GM12878 (cell line): ENCODE measurements around the gene JAML. TPM values are rescaled to one million over a fixed set of nuclear protein-coding genes. Genes with fewer than 3 reads are reported as not detected.

ENCODE experiments used
- ATAC-seq: fragments of 200-7000 bp; cut with Tn5 transposase; 3 replicates; pipeline ENCODE4 v1.9.1; 2020; ENCODE audit warnings: mild to moderate bottlenecking, moderate library complexity
- BruUV-seq: library from RNA; stranded (reverse); fragments of 400-500 nt; replicated peaks from 2 replicates; lab custom pipeline; 2021; lab: Mats Ljungman, UMichigan
- CTCF ChIA-PET: fragments of 300-600 bp; sonication (Branson Sonifier 250); formaldehyde crosslinking; extraction: SDS; loops from one replicate; lab custom pipeline; 2021; ENCODE audit warnings: inconsistent platforms; lab: Yijun Ruan, JAX
- POLR2A ChIA-PET: fragments of 350-600 bp; formaldehyde crosslinking; extraction: SDS; loops from one replicate; lab custom pipeline; 2021; ENCODE audit warnings: inconsistent platforms; lab: Charles Lee
- RAD21 ChIA-PET: fragments of 300-600 bp; sonication (Branson Sonifier 250); formaldehyde crosslinking; loops from one replicate; lab custom pipeline; 2023; ENCODE audit warnings: antibody characterized with exemption; ENCODE audit not compliant: unreplicated experiment; lab: Charles Lee
- SMC1A ChIA-PET: fragments of 300-600 bp; sonication (Branson Sonifier 250); formaldehyde crosslinking; loops from one replicate; lab custom pipeline; 2023; ENCODE audit not compliant: unreplicated experiment, uncharacterized antibody; lab: Charles Lee
- DNase-seq: peaks from one replicate; pipeline ENCODE4 v3.0.0-alpha.2; 2011; ENCODE audit warnings: low read depth, low spot score
- FAIRE-seq: peaks from 3 replicates; lab custom pipeline; 2011; peaks lifted over from hg19 to GRCh38; lab: Jason Lieb, UNC
- H2AFZ ChIP-seq: 2 replicates; pipeline ENCODE4 v1.6.0; 2011; ENCODE audit warnings: low read depth, low read length, control low read depth; ENCODE audit not compliant: control insufficient read depth
- H3K27ac ChIP-seq: 2 replicates; pipeline ENCODE4 v1.5.1; 2011; ENCODE audit warnings: control low read depth; ENCODE audit not compliant: control insufficient read depth, insufficient read depth
- H3K27me3 ChIP-seq, 2 experiments: replicated peaks in 1 of 2; 2 replicates each; pipeline versions ENCODE4 v1.6.0 to v1.6.1; 2011; ENCODE audit warnings: low read length in 1 of 2; ENCODE audit not compliant: control insufficient read depth in 2 of 2, insufficient read depth in 2 of 2
- H3K36me3 ChIP-seq, 2 experiments: 2 replicates each; pipeline ENCODE4 v1.5.1; 2011; ENCODE audit warnings: low read length in 1 of 2; ENCODE audit not compliant: control insufficient read depth in 2 of 2, insufficient read depth in 2 of 2
- H3K4me1 ChIP-seq: 2 replicates; pipeline ENCODE4 v1.6.1; 2011; ENCODE audit warnings: mild to moderate bottlenecking, low read length, moderate library complexity, mixed read lengths; ENCODE audit not compliant: control insufficient read depth, insufficient read depth
- H3K4me2 ChIP-seq: 2 replicates; pipeline ENCODE4 v1.6.0; 2011; ENCODE audit warnings: control low read depth; ENCODE audit not compliant: control insufficient read depth, insufficient read depth
- H3K4me3 ChIP-seq: fragments of 200-600 bp; sonication (generic); 2 replicates; pipeline ENCODE4 v1.5.1; 2016
- H3K79me2 ChIP-seq: 2 replicates; pipeline ENCODE4 v1.6.0; 2011; ENCODE audit warnings: low read length; ENCODE audit not compliant: control insufficient read depth, insufficient read depth
- H3K9ac ChIP-seq: 2 replicates; pipeline ENCODE4 v1.8.0; 2011; ENCODE audit warnings: low read length, control low read depth, mixed read lengths; ENCODE audit not compliant: control insufficient read depth, insufficient read depth
- H3K9me3 ChIP-seq: replicated peaks from 3 replicates; pipeline ENCODE4 v1.5.1; 2011; ENCODE audit warnings: mild to moderate bottlenecking, low read length; ENCODE audit not compliant: control insufficient read depth, insufficient read depth
- H4K20me1 ChIP-seq: 2 replicates; pipeline ENCODE4 v1.6.0; 2011; ENCODE audit not compliant: control insufficient read depth, insufficient read depth
- BMI1 ChIP-seq: fragments of 450-650 bp; IDR thresholded peaks from 2 replicates; pipeline ENCODE4 v1.6.1; 2016; ENCODE audit warnings: mild to moderate bottlenecking, moderate library complexity, borderline replicate concordance
- BRCA1 ChIP-seq: IDR thresholded peaks from 2 replicates; pipeline ENCODE4 v1.6.1; 2011; ENCODE audit warnings: low read depth, low read length, improper control_type of control experiment
- CBFB ChIP-seq: IDR thresholded peaks from 2 replicates; pipeline ENCODE4 v1.6.1; 2016; ENCODE audit warnings: antibody characterized with exemption, low read depth
- CHD1 ChIP-seq: IDR thresholded peaks from 2 replicates; pipeline ENCODE4 v1.6.1; 2012; ENCODE audit warnings: low read depth, low read length, improper control_type of control experiment
- CHD2 ChIP-seq: IDR thresholded peaks from 2 replicates; pipeline ENCODE4 v1.6.1; 2011; ENCODE audit warnings: low read depth, low read length, improper control_type of control experiment, borderline replicate concordance
- FOS ChIP-seq: IDR thresholded peaks from 3 replicates; pipeline ENCODE4 v1.6.1; 2011; ENCODE audit warnings: borderline replicate concordance; ENCODE audit not compliant: insufficient read length; ENCODE audit errors: extremely low read depth
- MTA3 ChIP-seq: IDR thresholded peaks from 2 replicates; pipeline ENCODE4 v1.6.1; 2012; ENCODE audit warnings: low read length, inconsistent platforms, borderline replicate concordance
- NR2C2 ChIP-seq: IDR thresholded peaks from 2 replicates; pipeline ENCODE4 v1.6.1; 2011; ENCODE audit warnings: borderline replicate concordance, low read depth; ENCODE audit not compliant: control insufficient read depth, insufficient read length
- PAX8 ChIP-seq: fragments of 450-650 bp; IDR thresholded peaks from 2 replicates; pipeline ENCODE4 v1.6.1; 2017; ENCODE audit warnings: mild to moderate bottlenecking, moderate library complexity
- RBBP5 ChIP-seq: fragments of 200-600 bp; sonication (generic); conservative IDR thresholded peaks from 2 replicates; pipeline ENCODE4 v1.6.1; 2016
- SMARCA5 ChIP-seq: fragments of 450-650 bp; IDR thresholded peaks from 2 replicates; pipeline ENCODE4 v1.6.1; 2017; ENCODE audit warnings: mild to moderate bottlenecking
- ZNF217 ChIP-seq: fragments of 450-650 bp; IDR thresholded peaks from 2 replicates; pipeline ENCODE4 v1.6.1; 2017; ENCODE audit warnings: antibody characterized with exemption, mild to moderate bottlenecking
- WGBS: methylation state at CpG from one replicate; pipeline ENCODE4 v1.1.6; 2016; ENCODE audit warnings: low lambda C conversion rate; ENCODE audit not compliant: insufficient replicate concordance, insufficient coverage; ENCODE audit errors: missing lambda C conversion rate; 5-methylcytosine and 5-hydroxymethylcytosine counted together
- in situ Hi-C: fragments of 300-500 bp; cut with MboI; formaldehyde crosslinking; loops from 9 replicates; pipeline ENCODE4 v1.14.3; 2018; ENCODE audit warnings: mixed read lengths
- intact Hi-C: fragments of 100-400 bp; cut with micrococcal nuclease; formaldehyde crosslinking; loops from one replicate; pipeline ENCODE4 v1.14.2; 2022; ENCODE audit not compliant: unreplicated experiment
- polyA plus RNA-seq, 11 experiments: library from polyadenylated mRNA; depleted of rRNA in 4 of 11; unstranded in 6 of 11; stranded (reverse) in 5 of 11; fragments of >200 nt; fragmentation: Nextera tagmentation in 4 of 11; fragmentation: Illumina TruSeq in 1 of 11; extraction: Ambion mirVana in 4 of 11; extraction: Trizol in 1 of 11; gene quantifications; 1 replicate in 1 of 11; 2 replicates in 10 of 11; pipeline versions ENCODE4 v1.2.1 to v1.2.3, GENCODE V29; 2011 to 2016; ENCODE audit warnings: inconsistent platforms in 2 of 11, missing spikeins in 2 of 11, low read depth in 1 of 11
- total RNA-seq, 4 experiments: library from RNA; depleted of rRNA in 3 of 4; stranded (reverse); fragments of >200 nt in 3 of 4; fragmentation: Illumina TruSeq in 1 of 4; extraction: Trizol in 1 of 4; gene quantifications; 2 replicates each; pipeline versions ENCODE4 v1.2.1 to v1.2.3, GENCODE V29; 2013 to 2021
- TF ChIP-seq, protein P1 (sequence below): IDR thresholded peaks from 2 replicates; pipeline ENCODE4 v1.6.1; 2012; ENCODE audit warnings: low read length, inconsistent platforms
- TF ChIP-seq, protein P2 (sequence below): IDR thresholded peaks from 2 replicates; pipeline ENCODE4 v1.6.1; 2012; ENCODE audit warnings: mild to moderate bottlenecking, low read depth, low read length
- TF ChIP-seq, protein P3 (sequence below): fragments of 450-650 bp; IDR thresholded peaks from 2 replicates; pipeline ENCODE4 v1.6.1; 2018; ENCODE audit warnings: mild to moderate bottlenecking, low read depth, moderate library complexity; ENCODE audit not compliant: partially characterized antibody

Gene JAML
- total and polyA plus RNA-seq, 10 of the 15 experiments (the other 5 are each of a cell fraction or from before 2014, with no cell fraction given): 0.60 to 8.1 (median 3.5) TPM

DNA sequence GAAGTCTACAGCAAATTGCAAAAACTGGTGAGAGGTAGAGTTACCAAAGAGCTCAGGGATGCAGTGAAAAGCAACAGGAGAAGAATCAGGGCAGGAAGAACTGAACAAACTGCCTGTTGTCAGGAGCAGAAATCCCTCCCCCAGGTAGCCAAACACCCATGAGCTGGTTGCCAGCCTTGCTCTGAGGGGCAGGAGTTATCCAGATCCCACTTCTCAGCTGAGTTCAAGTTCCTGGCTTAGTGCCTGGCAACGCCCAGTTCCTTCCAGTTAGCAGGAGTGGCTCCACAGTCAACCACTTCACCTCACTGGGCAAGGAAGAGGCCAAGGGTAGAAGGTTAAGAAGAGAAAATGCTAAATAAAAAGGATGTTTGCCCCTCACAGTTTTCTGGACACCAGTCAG lies 41.1 kb upstream of the JAML start:
- DNase-seq: no peak
- Histone ChIP-seq H3K9me3 (no peaks in the 10 kb centered on the region), H4K20me1 (no peaks in the 10 kb centered on the region), H3K79me2 (no peaks in the 10 kb centered on the region), H3K9ac (no peak overlapping the region), H3K27ac (no peak overlapping the region), H3K4me2 (no peak overlapping the region), H3K27me3 (peaks cover 0 to 11% of the 10 kb centered on the region in 2 experiments; a peak in 1 of 4 replicates)
- no peak for ATAC-seq
- no peak for FAIRE-seq
- 0% methylated on average over 1 of the region's 1 CpG for WGBS
- intact Hi-C loops: no loop called here
- CTCF ChIA-PET: interaction anchor here (0.7 to 5.3 kb wide), 5 partner anchors 9 to 67 kb away, joined by 3 to 35 read pairs (median 4); no protein-coding TSS in a partner anchor
- no TSS peak for BruUV-seq
- RAD21 ChIA-PET: interaction anchor here (1.4 kb wide), 1 partner anchor 67 kb away, joined by 5 read pairs; no protein-coding TSS in a partner anchor
- TF ChIP-seq NR2C2: no peak
- no peak for TF ChIP-seq CHD1
- TF ChIP-seq SMARCA5: no peak
- no peak for TF ChIP-seq MTA3
- TF ChIP-seq, protein P1, sequence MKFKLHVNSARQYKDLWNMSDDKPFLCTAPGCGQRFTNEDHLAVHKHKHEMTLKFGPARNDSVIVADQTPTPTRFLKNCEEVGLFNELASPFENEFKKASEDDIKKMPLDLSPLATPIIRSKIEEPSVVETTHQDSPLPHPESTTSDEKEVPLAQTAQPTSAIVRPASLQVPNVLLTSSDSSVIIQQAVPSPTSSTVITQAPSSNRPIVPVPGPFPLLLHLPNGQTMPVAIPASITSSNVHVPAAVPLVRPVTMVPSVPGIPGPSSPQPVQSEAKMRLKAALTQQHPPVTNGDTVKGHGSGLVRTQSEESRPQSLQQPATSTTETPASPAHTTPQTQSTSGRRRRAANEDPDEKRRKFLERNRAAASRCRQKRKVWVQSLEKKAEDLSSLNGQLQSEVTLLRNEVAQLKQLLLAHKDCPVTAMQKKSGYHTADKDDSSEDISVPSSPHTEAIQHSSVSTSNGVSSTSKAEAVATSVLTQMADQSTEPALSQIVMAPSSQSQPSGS: no peak
- TF ChIP-seq, protein P2, sequence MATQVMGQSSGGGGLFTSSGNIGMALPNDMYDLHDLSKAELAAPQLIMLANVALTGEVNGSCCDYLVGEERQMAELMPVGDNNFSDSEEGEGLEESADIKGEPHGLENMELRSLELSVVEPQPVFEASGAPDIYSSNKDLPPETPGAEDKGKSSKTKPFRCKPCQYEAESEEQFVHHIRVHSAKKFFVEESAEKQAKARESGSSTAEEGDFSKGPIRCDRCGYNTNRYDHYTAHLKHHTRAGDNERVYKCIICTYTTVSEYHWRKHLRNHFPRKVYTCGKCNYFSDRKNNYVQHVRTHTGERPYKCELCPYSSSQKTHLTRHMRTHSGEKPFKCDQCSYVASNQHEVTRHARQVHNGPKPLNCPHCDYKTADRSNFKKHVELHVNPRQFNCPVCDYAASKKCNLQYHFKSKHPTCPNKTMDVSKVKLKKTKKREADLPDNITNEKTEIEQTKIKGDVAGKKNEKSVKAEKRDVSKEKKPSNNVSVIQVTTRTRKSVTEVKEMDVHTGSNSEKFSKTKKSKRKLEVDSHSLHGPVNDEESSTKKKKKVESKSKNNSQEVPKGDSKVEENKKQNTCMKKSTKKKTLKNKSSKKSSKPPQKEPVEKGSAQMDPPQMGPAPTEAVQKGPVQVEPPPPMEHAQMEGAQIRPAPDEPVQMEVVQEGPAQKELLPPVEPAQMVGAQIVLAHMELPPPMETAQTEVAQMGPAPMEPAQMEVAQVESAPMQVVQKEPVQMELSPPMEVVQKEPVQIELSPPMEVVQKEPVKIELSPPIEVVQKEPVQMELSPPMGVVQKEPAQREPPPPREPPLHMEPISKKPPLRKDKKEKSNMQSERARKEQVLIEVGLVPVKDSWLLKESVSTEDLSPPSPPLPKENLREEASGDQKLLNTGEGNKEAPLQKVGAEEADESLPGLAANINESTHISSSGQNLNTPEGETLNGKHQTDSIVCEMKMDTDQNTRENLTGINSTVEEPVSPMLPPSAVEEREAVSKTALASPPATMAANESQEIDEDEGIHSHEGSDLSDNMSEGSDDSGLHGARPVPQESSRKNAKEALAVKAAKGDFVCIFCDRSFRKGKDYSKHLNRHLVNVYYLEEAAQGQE: no peak
- TF ChIP-seq CHD2: no peak
- TF ChIP-seq PAX8: no peak
- no peak for TF ChIP-seq RBBP5
- no peak for TF ChIP-seq CBFB
- no peak for TF ChIP-seq BRCA1
- no peak for TF ChIP-seq BMI1
- no peak for TF ChIP-seq FOS
- no peak for TF ChIP-seq ZNF217
- TF ChIP-seq, protein P3, sequence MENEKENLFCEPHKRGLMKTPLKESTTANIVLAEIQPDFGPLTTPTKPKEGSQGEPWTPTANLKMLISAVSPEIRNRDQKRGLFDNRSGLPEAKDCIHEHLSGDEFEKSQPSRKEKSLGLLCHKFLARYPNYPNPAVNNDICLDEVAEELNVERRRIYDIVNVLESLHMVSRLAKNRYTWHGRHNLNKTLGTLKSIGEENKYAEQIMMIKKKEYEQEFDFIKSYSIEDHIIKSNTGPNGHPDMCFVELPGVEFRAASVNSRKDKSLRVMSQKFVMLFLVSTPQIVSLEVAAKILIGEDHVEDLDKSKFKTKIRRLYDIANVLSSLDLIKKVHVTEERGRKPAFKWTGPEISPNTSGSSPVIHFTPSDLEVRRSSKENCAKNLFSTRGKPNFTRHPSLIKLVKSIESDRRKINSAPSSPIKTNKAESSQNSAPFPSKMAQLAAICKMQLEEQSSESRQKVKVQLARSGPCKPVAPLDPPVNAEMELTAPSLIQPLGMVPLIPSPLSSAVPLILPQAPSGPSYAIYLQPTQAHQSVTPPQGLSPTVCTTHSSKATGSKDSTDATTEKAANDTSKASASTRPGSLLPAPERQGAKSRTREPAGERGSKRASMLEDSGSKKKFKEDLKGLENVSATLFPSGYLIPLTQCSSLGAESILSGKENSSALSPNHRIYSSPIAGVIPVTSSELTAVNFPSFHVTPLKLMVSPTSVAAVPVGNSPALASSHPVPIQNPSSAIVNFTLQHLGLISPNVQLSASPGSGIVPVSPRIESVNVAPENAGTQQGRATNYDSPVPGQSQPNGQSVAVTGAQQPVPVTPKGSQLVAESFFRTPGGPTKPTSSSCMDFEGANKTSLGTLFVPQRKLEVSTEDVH: no peak
- TF ChIP-seq, all 136 proteins: peak for 0
- Histone ChIP-seq H2AFZ (no peak overlapping the region), H3K36me3 (no peaks in the 10 kb centered on the region), H3K4me1 (peaks cover 9% of the 10 kb centered on the region), H3K4me3 (no peak overlapping the region)
- in situ Hi-C loops: no loop called here
- ChIA-PET SMC1A (interaction anchor here (0.7 to 10.2 kb wide), 9 partner anchors 10 to 120 kb away, joined by 3 to 56 read pairs (median 3); partner anchors contain the start of gene MPZL3), POLR2A (no interaction called here)
